ENCODE data around the gene ZBTB46. TPM values are rescaled to one million over a fixed set of nuclear protein-coding genes. Genes with fewer than 3 reads are reported as not detected.

Gene ZBTB46
- total RNA-seq, 1 experiment from 2014 or later = 27.1 TPM

DNA sequence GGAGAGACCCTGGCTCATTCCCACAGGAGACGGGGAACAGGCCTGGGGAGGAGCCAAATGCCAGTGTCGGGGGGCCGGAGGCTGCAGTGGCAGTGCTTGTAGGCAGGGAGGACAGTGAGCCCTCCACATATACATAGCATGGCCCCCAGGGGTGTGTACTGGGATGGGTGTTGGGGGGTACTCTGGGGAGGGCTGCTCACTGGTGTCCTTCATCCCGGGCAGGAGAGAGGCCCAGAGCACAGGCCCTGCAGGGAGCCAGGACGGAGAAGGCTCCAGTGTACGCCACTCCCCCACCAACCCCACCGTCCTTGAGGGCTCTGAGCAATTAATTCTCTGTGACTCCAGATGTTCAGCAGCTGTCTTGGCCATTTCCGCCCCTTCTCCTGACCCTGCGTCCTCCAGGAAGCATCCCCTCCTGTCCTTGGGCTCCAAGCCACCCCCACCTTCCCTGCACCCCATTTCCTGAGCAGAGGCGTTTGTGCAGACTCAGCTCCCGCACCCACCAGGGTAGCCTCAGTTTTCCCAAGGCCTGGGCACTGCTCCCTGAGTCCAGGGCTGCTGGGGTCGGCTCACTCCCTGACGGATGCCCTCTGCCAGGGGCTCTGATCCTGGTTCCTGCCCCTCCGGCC is 26.8 kb upstream of the ZBTB46 start:
- H2BK5ac ChIP-seq (ENCODE audit: insufficient read length, low read length) = no peak overlapping the region
- H3K79me2 ChIP-seq (ENCODE audit: insufficient read depth, low read length) = no peaks in the 10 kb centered on the region
- no peak overlapping the region for H2AFZ ChIP-seq (ENCODE audit: low read length)
- H3K4me3 Mint-ChIP-seq = peak overlapping the region; percentile 39 to 48; a peak in 2 of 5 replicates
- H3K27ac Mint-ChIP-seq = peak overlapping the region; percentile 62 to 88 (median 74); a peak in 3 of 7 replicates
- H4K8ac ChIP-seq (replicated peaks; ENCODE audit: insufficient read length, low read depth, low read length) = no peak overlapping the region
- no peaks in the 10 kb centered on the region for H3K9me3 Mint-ChIP-seq
- TF ChIP-seq, protein P1, sequence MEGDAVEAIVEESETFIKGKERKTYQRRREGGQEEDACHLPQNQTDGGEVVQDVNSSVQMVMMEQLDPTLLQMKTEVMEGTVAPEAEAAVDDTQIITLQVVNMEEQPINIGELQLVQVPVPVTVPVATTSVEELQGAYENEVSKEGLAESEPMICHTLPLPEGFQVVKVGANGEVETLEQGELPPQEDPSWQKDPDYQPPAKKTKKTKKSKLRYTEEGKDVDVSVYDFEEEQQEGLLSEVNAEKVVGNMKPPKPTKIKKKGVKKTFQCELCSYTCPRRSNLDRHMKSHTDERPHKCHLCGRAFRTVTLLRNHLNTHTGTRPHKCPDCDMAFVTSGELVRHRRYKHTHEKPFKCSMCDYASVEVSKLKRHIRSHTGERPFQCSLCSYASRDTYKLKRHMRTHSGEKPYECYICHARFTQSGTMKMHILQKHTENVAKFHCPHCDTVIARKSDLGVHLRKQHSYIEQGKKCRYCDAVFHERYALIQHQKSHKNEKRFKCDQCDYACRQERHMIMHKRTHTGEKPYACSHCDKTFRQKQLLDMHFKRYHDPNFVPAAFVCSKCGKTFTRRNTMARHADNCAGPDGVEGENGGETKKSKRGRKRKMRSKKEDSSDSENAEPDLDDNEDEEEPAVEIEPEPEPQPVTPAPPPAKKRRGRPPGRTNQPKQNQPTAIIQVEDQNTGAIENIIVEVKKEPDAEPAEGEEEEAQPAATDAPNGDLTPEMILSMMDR (conservative IDR thresholded peaks at IDR 0.05) = no peak
- H2BK12ac ChIP-seq (ENCODE audit: insufficient read length, low read depth, low read length) = no peak overlapping the region
- no peak overlapping the region for H3K4me2 ChIP-seq (ENCODE audit: insufficient read depth, insufficient read length, low read length)
- H3K9ac ChIP-seq (ENCODE audit: extremely low read depth, insufficient read length, low read length) = no peak overlapping the region
- no peak overlapping the region for H4K5ac ChIP-seq (ENCODE audit: insufficient read length, low read depth, low read length)
- H3K23me2 ChIP-seq (ENCODE audit: insufficient read length, low read depth, low read length, poor library complexity, severe bottlenecking) = no peaks in the 10 kb centered on the region
- H3K18ac ChIP-seq (ENCODE audit: insufficient read length, low read depth, low read length) = no peak overlapping the region
- no peak overlapping the region for H2BK120ac ChIP-seq (ENCODE audit: low read depth, low read length, poor library complexity, severe bottlenecking)
- H3K4ac ChIP-seq (ENCODE audit: low read depth, low read length) = no peak overlapping the region
- no peaks in the 10 kb centered on the region for H3K79me1 ChIP-seq (ENCODE audit: insufficient read depth, low read depth, low read length, poor library complexity, severe bottlenecking)
- H3K4me1 Mint-ChIP-seq = peaks cover 22 to 41% of the 10 kb centered on the region in 2 experiments
- no peak overlapping the region for H3K14ac ChIP-seq (ENCODE audit: insufficient read depth, low read length)
- DNase-seq = no peak
- H3K4me1 ChIP-seq (ENCODE audit: insufficient read depth, low read length) = peaks cover 2% of the 10 kb centered on the region; the same call in 1 of the 2 replicates
- no peaks in the 10 kb centered on the region for H3K27me3 ChIP-seq (ENCODE audit: insufficient read depth, low read length)
- no peak overlapping the region for H3K27ac ChIP-seq (ENCODE audit: insufficient read length, low read depth, low read length)
- no peak overlapping the region for H2BK15ac ChIP-seq (ENCODE audit: low read depth, low read length)
- H3K36me3 Mint-ChIP-seq (ENCODE audit: insufficient read depth in 1 of 3, low read depth in 3 of 3) = peaks cover 0 to 9% (median 5%) of the 10 kb centered on the region in 3 experiments; a peak in 4 of 7 replicates
- H3K23ac ChIP-seq (ENCODE audit: insufficient read length, low read depth, low read length) = no peak overlapping the region
- no peak overlapping the region for H4K91ac ChIP-seq (ENCODE audit: insufficient read length, low read depth, low read length)
- H2AK5ac ChIP-seq (ENCODE audit: insufficient read length, low read length) = no peak overlapping the region
- H3K27me3 Mint-ChIP-seq (ENCODE audit: low read depth) = peaks cover 2% of the 10 kb centered on the region; the same call in 1 of the 2 replicates
- no peak overlapping the region for H3T11ph ChIP-seq (ENCODE audit: low read length)
- WGBS (ENCODE audit: extremely low coverage, insufficient read length, low lambda C conversion rate) = no CpG with 5 or more reads among the region's 14 CpGs
- H3K56ac ChIP-seq (ENCODE audit: insufficient read length, low read depth, low read length) = no peak overlapping the region
- H3K9me3 ChIP-seq (ENCODE audit: control insufficient read depth, low read depth, low read length) = no peaks in the 10 kb centered on the region
- H2BK20ac ChIP-seq (ENCODE audit: low read depth, low read length, poor library complexity, severe bottlenecking) = no peak overlapping the region
- H4K20me1 ChIP-seq (ENCODE audit: control insufficient read depth, insufficient read depth, insufficient read length) = no peaks in the 10 kb centered on the region
